BJ (cell line): Measurements from ENCODE around the gene DNMT3A. TPM values are rescaled to one million over a fixed set of nuclear protein-coding genes. Genes with fewer than 3 reads are reported as not detected.

Experiments
- CTCF ChIA-PET: fragments of 350-600 bp; formaldehyde crosslinking; extraction: SDS; loops from one replicate; lab custom pipeline; 2021; ENCODE audit warnings: antibody characterized with exemption, inconsistent platforms; lab: Yijun Ruan, JAX
- POLR2A ChIA-PET: fragments of 300-600 bp; sonication (Branson Sonifier 250); formaldehyde crosslinking; extraction: SDS; loops from one replicate; lab custom pipeline; 2021; ENCODE audit warnings: antibody characterized with exemption; lab: Charles Lee
- DNase-seq: peaks from one replicate; pipeline ENCODE4 v3.0.0-alpha.2; 2011; ENCODE audit warnings: low read depth
- H3K27me3 ChIP-seq: 2 replicates; pipeline ENCODE4 v1.6.0; 2011; ENCODE audit warnings: low read length; ENCODE audit not compliant: control insufficient read depth, insufficient read depth
- H3K36me3 ChIP-seq: 2 replicates; pipeline ENCODE4 v1.5.1; 2011; ENCODE audit warnings: low read length; ENCODE audit not compliant: control insufficient read depth, insufficient read depth
- H3K4me3 ChIP-seq: 2 replicates; pipeline ENCODE4 v1.5.1; 2011; ENCODE audit warnings: low read depth, mild to moderate bottlenecking, control low read depth, low read length
- polyA plus RNA-seq: library from polyadenylated mRNA; depleted of rRNA; stranded (reverse); fragments of >200 nt; gene quantifications from 2 replicates; pipeline ENCODE4 v1.2.3, GENCODE V29; 2011
- TF ChIP-seq, protein P1 (sequence below): IDR thresholded peaks from 2 replicates; pipeline ENCODE4 v1.5.1; 2011; ENCODE audit warnings: low read depth, mild to moderate bottlenecking, control low read depth, inconsistent platforms, low read length, moderate library complexity; ENCODE audit not compliant: insufficient read depth

The DNMT3A gene
- polyA plus RNA-seq, 1 experiment = 3.0 TPM

GRCh38 chr2:25253153-25253626, 88.5 kb downstream of the DNMT3A start:
- H3K36me3 ChIP-seq = no peaks in the 10 kb centered on the region; the same call in 1 of the 2 replicates
- no peak overlapping the region for H3K4me3 ChIP-seq
- POLR2A ChIA-PET = interaction anchor here (0.6 kb wide), 1 partner anchor 1321 kb away, joined by 4 read pairs; no protein-coding TSS in a partner anchor
- no peak for DNase-seq
- CTCF ChIA-PET = interaction anchor here (2.3 kb wide), 1 partner anchor 24 kb away, joined by 9 read pairs; no protein-coding TSS in a partner anchor
- TF ChIP-seq, protein P1, sequence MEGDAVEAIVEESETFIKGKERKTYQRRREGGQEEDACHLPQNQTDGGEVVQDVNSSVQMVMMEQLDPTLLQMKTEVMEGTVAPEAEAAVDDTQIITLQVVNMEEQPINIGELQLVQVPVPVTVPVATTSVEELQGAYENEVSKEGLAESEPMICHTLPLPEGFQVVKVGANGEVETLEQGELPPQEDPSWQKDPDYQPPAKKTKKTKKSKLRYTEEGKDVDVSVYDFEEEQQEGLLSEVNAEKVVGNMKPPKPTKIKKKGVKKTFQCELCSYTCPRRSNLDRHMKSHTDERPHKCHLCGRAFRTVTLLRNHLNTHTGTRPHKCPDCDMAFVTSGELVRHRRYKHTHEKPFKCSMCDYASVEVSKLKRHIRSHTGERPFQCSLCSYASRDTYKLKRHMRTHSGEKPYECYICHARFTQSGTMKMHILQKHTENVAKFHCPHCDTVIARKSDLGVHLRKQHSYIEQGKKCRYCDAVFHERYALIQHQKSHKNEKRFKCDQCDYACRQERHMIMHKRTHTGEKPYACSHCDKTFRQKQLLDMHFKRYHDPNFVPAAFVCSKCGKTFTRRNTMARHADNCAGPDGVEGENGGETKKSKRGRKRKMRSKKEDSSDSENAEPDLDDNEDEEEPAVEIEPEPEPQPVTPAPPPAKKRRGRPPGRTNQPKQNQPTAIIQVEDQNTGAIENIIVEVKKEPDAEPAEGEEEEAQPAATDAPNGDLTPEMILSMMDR = no peak
- no peaks in the 10 kb centered on the region for H3K27me3 ChIP-seq

- ChIA-PET POLR2A (interaction anchor here (0.6 kb wide), 1 partner anchor 1320 kb away, joined by 4 read pairs; no protein-coding TSS in a partner anchor), CTCF (interaction anchor here (1.5 to 2.3 kb wide), 2 partner anchors 16 to 24 kb away, joined by 3 to 9 read pairs; no protein-coding TSS in a partner anchor)
These were observed 89.2 kb downstream of the DNMT3A start for GRCh38 chr2:25252291-25253152.

DNA sequence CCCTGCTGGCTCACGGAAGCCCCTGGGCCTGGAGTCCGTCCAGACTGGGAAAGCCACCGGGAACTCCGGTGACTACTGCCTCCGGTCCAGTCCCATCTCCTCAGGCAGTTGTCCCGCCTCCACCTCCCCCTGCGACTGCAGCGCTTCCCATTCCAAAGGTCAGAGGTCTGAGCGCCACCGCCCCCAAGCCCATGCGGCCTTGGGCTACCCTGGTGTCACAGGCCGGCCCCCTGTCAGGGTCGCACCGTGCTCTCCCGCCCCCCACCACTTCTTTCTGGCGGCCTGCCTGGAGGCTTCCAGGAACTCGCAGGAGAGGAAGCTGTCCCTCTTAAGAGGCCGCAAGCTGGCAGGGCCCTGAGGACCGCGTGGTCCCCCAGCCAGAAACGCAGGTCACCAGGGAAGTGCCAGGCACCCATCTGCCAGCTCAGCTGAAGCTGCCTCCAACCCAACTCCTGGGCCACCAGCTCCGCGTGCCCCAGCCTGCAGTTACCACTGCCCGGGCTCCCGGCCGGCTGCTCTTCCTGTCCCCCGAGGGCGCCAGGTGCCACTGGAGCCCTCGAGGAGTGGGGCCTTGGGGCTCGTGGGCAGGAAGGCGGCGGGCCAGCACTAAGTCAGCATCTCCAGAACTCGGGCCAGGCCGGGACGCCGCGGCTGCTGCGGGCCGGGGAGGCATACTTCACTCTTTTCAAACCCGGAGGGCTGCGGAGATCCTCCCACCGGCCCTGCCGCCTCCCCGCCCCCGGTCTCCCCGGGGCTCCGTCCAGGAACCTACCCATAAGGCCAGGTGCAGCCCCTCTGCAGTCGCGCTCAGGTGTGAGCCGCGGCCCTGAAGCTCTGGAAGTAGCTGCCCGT, 90.1 kb downstream of the DNMT3A start:
- H3K36me3 ChIP-seq = peaks cover 8% of the 10 kb centered on the region
- peak overlapping the region; percentile 35 for H3K4me3 ChIP-seq
- H3K27me3 ChIP-seq = no peaks in the 10 kb centered on the region
- TF ChIP-seq, protein P1 = no peak
- CTCF ChIA-PET = interaction anchor here (1.5 to 2.3 kb wide), 2 partner anchors 15 to 23 kb away, joined by 3 to 9 read pairs; no protein-coding TSS in a partner anchor
- POLR2A ChIA-PET = no interaction called here
- no peak for DNase-seq

More at GRCh38 chr2:25252291-25253152, 89.2 kb downstream of the DNMT3A start:
- TF ChIP-seq, protein P1 = no peak
- H3K4me3 ChIP-seq = peak overlapping the region; percentile 35
- H3K27me3 ChIP-seq = no peaks in the 10 kb centered on the region
- H3K36me3 ChIP-seq = peaks cover 3% of the 10 kb centered on the region
- DNase-seq = no peak

GRCh38 chr2:25251071-25251421, 90.7 kb downstream of the DNMT3A start:
- Histone ChIP-seq H3K4me3 (no peak overlapping the region), H3K36me3 (peaks cover 13% of the 10 kb centered on the region), H3K27me3 (no peaks in the 10 kb centered on the region)
- ChIA-PET POLR2A (no interaction called here), CTCF (interaction anchor here (1.5 to 2.3 kb wide), 2 partner anchors 14 to 22 kb away, joined by 3 to 9 read pairs; no protein-coding TSS in a partner anchor)
- DNase-seq = no peak
- TF ChIP-seq, protein P1 = no peak
